Activated T-cell treated with anti-CD3 and anti-CD28 coated beads, Interleukin-2, amount 50 U/mL, for 48 hours (primary cell): ENCODE data around the gene MVB12B.
"Not testable (repeated sequence)": the region's sequence is repeated elsewhere in the genome, so short reads cannot be mapped to it uniquely, and the experiment has no call there.

Source experiments
- DNase-seq, 2 experiments: peaks; one replicate each; pipeline ENCODE4 v3.0.0-alpha.2; 2020

The MVB12B gene

DNA sequence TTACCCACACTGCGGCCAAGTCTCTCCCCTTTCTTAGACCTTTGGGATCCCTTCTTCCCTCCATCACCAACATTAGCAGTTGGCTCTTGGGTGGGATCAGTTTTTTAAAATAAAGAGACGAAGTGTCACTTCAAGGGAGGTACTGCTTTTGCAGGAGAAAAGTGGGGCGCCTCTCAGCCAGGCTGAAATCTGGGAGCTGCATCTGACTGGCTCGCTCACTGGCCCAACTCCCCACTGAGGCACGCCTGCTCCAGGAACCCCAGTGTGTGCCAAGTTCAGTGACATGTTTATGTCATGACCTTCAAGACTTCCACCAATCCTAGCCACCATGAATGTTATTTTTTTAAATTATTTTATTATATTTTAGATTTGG is 130.5 kb downstream of the MVB12B start:
- no peak for DNase-seq

DNA sequence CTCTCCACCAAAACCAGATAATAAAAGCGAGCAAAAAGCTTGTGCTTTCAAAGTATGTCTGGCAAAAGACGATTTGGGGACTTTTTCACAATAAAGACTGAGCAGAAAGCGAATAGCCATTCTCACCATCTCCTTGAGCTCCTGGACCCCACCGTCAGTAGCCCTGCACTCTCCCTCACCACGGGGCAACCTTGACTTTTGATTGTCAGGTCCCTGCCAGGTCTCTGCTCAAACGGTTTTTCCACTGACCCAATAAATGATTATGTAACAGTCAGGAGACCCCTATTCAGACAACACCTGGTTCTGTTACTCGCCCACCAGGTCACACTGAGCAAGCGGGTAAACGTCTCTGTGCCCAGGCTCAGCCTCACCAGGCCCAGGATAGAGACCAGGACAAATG is 131.3 kb downstream of the MVB12B start:
- no peak for DNase-seq

DNA sequence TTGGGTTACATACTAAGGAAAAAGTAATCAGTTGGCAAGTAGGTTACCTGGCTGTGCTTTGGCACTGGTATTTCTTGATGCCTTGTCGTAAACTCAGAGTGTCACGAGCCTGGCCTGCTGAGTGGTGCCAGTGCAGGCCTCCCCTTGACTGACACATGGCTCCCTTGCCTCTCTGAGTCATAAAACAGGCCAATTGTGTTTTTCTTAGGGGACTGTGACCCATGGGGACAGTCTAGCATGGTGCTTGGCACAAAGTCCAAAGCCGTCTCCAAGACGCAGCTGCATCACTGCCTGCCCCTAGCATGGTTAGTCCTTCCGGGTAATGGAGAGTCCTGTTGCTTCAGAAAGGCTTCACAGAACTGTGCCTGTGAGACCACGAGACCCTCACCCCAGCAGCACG is 132.5 kb downstream of the MVB12B start:
- no peak for DNase-seq

DNA sequence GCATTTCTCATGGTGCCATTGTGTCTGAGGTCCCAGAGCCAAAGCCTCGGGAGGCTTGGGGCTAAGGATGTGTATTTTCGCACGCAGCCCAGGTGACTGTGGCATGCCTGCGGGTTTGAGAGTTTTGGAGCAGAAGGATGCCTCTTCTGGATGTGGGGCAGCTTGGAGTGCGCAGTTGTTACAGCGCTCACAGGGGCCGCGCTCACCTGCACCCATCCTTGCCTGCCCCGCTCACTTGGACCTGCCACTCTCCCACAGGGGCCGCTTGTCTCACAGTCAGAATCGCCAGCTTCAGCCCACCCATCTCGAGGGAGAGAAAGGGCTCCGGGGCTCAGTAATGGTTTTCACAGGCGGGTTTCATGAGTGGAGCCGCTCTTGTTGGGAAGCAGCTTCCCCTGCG is 132.9 kb downstream of the MVB12B start:
- no peak for DNase-seq

- DNase-seq, result no peak
Observed at GRCh38 chr9:126459965-126460843, 133.6 kb downstream of the MVB12B start.

- no peak for DNase-seq
Observed at GRCh38 chr9:126461029-126461428, 134.4 kb downstream of the MVB12B start.

- DNase-seq, result no peak
Observed at GRCh38 chr9:126461608-126462007, 135.0 kb downstream of the MVB12B start.

GRCh38 chr9:126462617-126463016 is 136.0 kb downstream of the MVB12B start:
- no peak for DNase-seq

GRCh38 chr9:126463426-126463825 is 136.8 kb downstream of the MVB12B start:
- no peak for DNase-seq

GRCh38 chr9:126464694-126465441 is 138.2 kb downstream of the MVB12B start:
- no peak for DNase-seq

GRCh38 chr9:126465977-126466376 is 139.3 kb downstream of the MVB12B start:
- no peak for DNase-seq

GRCh38 chr9:126468141-126468825 is 141.7 kb downstream of the MVB12B start:
- no peak for DNase-seq

GRCh38 chr9:126470241-126470993 is 143.8 kb downstream of the MVB12B start:
- peak in 1 of 2 experiments; percentile 38 for DNase-seq

DNA sequence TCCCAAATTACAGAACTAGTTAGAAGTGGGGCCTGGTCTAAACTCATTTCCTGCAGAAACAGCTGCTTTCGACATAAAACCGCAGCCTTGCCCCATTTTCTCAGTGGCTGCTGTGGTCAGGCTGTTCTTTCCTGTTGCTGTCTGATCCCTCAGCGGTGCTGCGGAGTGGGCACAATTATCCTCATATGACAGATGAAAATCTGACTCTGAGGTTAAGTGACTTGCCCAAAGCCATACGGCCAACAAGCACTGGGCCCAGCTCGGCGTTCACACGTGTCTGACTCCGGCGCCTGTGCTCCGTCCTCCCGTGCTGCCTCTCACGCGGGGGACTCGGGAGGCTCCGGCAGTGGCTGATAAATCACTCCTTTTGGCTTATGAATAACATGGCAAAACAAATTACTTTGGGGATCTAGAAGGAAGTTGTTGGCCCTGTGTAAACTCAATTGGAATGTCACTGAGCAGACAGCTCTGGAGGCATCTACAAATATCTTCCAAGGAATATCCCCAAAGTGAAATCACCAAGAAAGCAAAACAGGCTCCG is 144.5 kb downstream of the MVB12B start:
- DNase-seq, result peak; percentile 83 to 88

- DNase-seq, result no peak
Observed at GRCh38 chr9:126472198-126472947, 145.7 kb downstream of the MVB12B start.

DNA sequence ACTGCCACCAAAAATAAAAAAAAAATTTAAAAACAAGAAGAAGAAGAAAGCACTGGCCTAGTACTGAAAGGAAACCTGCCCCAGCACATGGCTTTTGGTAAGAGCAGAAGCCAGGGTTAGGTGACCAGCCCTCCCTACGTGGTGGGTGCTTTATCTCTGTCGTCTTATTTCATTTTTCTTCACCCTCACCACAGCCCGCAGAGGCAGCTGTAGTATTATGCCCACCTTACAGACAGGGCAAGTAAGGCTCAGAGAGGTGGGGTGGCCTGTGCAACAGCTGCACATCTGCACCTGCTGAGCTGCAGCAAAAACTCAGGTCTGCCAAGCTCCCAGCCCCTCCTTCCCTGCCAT is 146.3 kb downstream of the MVB12B start:
- no peak for DNase-seq

DNA sequence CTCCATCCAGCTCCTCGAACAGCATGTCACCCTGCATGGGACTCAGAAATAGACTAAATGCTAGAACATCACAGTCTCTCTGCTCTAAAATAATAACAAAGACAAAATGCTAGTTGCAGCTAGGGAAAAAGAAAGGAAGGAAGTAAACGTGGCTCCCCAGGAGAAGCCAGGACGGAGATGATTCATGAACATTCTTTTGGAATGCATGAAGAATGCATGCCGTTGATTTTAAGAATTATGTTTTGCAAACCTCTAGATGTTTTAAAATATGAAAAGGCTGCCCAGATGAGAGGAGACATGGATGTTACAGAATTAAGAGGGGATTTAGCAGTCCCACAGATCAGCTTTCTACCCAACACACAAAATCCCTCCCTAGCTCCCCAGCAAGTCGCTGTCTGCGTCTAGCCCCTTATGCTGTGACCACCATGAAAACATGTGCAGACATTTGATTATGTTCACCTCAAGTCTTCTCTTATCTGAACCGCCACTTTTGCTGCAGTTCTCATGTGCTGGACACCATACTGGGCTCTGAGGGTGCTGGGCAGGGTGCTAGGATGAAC is 147.7 kb downstream of the MVB12B start:
- no peak for DNase-seq

GRCh38 chr9:126474786-126475485 is 148.3 kb downstream of the MVB12B start:
- no peak for DNase-seq

DNA sequence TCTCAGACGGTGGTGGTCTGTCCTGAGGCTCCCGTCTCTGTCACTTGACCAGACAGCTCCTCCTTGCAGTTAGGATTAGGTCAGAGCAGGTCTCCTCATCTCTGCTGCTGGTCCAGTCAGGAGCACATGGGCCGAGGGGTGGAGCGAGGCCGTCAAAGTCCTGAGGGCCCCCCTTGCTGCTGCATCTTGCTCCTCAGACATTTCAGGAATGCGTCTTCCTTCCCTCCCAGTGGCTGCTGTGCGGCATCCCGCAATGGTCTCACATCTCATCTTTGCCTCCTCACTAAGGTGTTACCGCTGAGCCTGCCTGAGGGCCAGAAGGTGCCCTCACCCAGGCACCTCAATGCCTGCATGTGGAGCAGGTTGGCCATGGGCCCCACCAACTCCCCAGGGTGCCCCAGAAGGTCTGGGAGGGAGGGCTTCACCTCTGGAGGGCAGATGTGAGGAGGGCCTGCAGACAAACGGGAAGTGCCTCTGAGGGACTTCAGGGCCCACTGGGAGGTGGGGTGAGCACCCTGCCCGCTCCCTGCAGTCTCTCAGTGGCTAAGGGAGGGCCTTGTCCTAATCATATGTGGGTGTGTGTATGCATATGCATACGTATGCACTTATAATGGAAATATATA is 149.4 kb downstream of the MVB12B start:
- no peak for DNase-seq

DNA sequence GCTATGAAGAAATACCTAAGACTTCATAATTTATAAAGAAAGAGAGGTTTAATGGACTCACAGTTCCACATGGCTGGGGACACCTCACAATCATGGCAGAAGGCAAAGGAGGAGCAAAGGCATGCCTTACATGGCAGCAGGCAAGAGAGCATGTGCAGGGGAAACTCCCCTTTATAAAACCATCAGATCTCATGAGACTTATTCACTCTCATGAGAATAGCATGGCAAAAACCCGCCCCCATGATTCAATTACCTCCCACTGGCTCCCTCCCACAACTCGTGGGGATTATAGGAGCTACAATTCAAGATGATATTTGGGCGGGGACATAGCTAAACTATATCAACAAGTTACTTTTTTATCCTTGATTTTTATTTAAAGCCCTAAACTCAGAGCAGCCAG is 150.8 kb downstream of the MVB12B start:
- DNase-seq, result not testable (repeated sequence)
